Chondrocyte (in vitro differentiated cells): ENCODE results near the gene MAP4K1. TPM values are rescaled to one million over a fixed set of nuclear protein-coding genes. Genes with fewer than 3 reads are reported as not detected.
A peak's percentile ranks its signal among the peaks of the same experiment; 100 is the strongest.
"Not testable (repeated sequence)": the region's sequence is repeated elsewhere in the genome, so short reads cannot be mapped to it uniquely, and the experiment has no call there.

Experiments
- DNase-seq: peaks from one replicate; pipeline ENCODE4 v3.0.0; 2021; ENCODE audit warnings: mixed read lengths, low spot score
- H3K27ac Mint-ChIP-seq: one replicate; pipeline ENCODE4 v1.8.0; 2021; ENCODE audit warnings: mild to moderate bottlenecking, moderate library complexity, mixed read lengths; ENCODE audit not compliant: unreplicated experiment
- H3K27me3 Mint-ChIP-seq: 2 replicates; pipeline ENCODE4 v1.8.0; 2021; ENCODE audit warnings: low read depth, mixed read lengths
- H3K36me3 Mint-ChIP-seq: 2 replicates; pipeline ENCODE4 v1.8.0; 2021; ENCODE audit warnings: low read depth, mixed read lengths
- H3K4me1 Mint-ChIP-seq: 2 replicates; pipeline ENCODE4 v1.8.0; 2021; ENCODE audit warnings: low read depth, mild to moderate bottlenecking, mixed read lengths
- H3K4me3 Mint-ChIP-seq: one replicate; pipeline ENCODE4 v1.8.0; 2021; ENCODE audit warnings: mild to moderate bottlenecking, moderate library complexity, mixed read lengths; ENCODE audit not compliant: unreplicated experiment
- H3K9me3 Mint-ChIP-seq: 2 replicates; pipeline ENCODE4 v1.8.0; 2021; ENCODE audit warnings: low read depth, mixed read lengths
- total RNA-seq: library from RNA; stranded (reverse); gene quantifications from 3 replicates; pipeline ENCODE4 v1.2.1, GENCODE V29; 2021
- TF ChIP-seq, protein P1 (sequence below): fragments of 200-600 bp; sonication (generic); IDR thresholded peaks from 2 replicates; pipeline ENCODE4 v1.5.0; 2021; ENCODE audit warnings: antibody characterized with exemption, mild to moderate bottlenecking, moderate library complexity

Gene MAP4K1
- total RNA-seq, 1 donor from 2014 or later = 1.4 TPM

DNA sequence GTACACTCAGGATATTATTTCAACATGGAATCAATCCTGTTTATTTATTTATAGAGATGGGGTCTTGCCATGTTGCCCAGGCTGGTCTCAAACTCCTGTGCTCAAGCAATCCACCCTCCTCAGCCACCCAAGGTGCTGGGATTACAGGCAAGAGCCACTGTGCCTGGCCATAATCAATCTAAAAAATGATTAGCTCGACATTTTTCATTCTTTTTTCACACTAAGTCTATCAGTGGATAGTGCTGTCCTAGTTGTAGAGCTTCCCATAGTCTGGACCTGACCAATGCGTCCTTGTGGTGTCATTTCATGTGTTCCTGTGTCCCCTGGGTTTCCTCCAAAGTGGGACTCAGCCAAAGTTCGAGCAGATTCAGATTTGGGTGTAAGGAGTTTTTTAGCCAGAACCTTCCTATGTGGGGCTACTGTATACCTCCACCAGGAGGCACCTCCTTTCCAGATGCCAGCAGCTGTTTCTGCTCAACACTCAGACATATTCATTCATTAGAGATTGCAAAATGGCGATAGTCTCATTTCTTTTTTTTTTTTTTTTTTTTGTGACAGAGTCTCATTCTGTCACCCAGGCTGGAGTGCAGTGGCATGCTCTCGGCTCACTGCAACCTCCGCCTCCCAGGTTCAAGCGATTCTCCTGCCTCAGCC lies 61.1 kb downstream of the MAP4K1 start:
- Mint-ChIP-seq H3K36me3 (no peaks in the 10 kb centered on the region), H3K4me3 (no peak overlapping the region), H3K27ac (no peak overlapping the region), H3K27me3 (peaks cover 19% of the 10 kb centered on the region), H3K4me1 (no peaks in the 10 kb centered on the region), H3K9me3 (no peaks in the 10 kb centered on the region)
- TF ChIP-seq, protein P1, sequence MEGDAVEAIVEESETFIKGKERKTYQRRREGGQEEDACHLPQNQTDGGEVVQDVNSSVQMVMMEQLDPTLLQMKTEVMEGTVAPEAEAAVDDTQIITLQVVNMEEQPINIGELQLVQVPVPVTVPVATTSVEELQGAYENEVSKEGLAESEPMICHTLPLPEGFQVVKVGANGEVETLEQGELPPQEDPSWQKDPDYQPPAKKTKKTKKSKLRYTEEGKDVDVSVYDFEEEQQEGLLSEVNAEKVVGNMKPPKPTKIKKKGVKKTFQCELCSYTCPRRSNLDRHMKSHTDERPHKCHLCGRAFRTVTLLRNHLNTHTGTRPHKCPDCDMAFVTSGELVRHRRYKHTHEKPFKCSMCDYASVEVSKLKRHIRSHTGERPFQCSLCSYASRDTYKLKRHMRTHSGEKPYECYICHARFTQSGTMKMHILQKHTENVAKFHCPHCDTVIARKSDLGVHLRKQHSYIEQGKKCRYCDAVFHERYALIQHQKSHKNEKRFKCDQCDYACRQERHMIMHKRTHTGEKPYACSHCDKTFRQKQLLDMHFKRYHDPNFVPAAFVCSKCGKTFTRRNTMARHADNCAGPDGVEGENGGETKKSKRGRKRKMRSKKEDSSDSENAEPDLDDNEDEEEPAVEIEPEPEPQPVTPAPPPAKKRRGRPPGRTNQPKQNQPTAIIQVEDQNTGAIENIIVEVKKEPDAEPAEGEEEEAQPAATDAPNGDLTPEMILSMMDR = peak; percentile 30
- no peak for DNase-seq

DNA sequence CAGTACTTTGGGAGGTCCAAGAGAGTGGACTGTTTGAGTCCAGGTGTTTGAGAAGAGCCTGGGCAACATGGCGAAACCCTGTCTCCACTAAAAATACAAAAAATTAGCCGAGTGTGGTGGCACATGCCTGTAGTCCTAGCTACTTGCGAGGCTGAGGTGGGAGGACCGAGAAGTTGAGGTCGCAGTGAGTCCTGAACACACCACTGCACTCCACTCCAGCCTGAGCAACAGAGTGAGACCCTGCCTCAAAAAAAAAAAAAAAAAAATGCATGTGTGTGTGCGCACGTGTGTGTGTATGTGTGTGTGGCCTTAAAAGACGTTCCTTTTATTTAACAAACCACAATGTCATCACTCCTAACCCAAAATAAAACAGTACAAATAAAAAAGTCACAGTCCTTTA lies 62.6 kb downstream of the MAP4K1 start:
- H3K27ac Mint-ChIP-seq = no peak overlapping the region

DNA sequence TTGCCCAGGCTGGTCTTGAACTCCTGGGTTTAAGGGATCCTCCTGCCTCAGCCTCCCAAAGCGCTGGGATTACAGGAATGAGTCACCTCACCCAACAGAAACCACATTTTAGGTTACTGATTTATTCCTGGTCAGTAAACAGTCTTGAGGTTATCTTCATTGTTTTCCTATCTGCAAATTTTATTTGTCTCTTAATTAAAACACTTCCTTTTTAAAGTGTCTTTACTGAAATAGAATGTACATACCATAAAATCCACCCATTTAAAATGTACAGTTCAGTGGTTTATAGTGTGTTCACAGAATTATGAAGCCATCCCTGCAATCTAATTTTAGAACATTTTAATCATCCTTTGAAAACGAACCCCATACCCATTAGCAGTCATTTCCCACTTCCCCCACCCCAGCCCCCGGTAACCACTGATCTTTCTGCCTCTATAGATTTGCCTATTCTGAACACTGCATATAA lies 63.0 kb downstream of the MAP4K1 start:
- DNase-seq = no peak
- H3K27ac Mint-ChIP-seq = no peak overlapping the region
- no peaks in the 10 kb centered on the region for H3K36me3 Mint-ChIP-seq
- H3K4me3 Mint-ChIP-seq = no peak overlapping the region
- TF ChIP-seq, protein P1 = no peak
- H3K27me3 Mint-ChIP-seq = peaks cover 22% of the 10 kb centered on the region
- H3K4me1 Mint-ChIP-seq = no peaks in the 10 kb centered on the region
- no peaks in the 10 kb centered on the region for H3K9me3 Mint-ChIP-seq

More for the DNA sequence above, 62.6 kb downstream of the MAP4K1 start:
- Mint-ChIP-seq H3K27me3 (peaks cover 22% of the 10 kb centered on the region), H3K4me3 (no peak overlapping the region), H3K36me3 (no peaks in the 10 kb centered on the region), H3K9me3 (no peaks in the 10 kb centered on the region), H3K4me1 (no peaks in the 10 kb centered on the region)
- TF ChIP-seq, protein P1 = no peak
- peak; percentile 10 for DNase-seq

DNA sequence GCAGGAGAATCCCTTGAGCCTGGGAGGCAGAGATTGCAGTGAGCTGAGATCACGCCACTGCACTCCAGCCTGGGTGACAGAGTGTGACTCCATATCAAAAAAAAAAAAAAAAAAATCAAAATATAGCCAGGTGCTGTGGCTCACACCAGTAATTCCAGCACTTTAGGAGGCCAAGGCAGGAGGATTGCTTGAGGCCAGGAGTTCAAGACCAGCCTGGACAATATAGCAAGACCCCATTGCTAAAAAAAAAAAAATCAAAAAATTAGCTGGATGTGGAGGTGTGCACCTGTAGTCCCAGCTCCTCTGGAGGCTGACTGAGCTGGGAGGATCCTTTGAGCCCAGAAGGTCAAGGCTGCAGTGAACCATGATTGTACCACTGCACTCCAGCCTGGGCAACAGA lies 64.5 kb downstream of the MAP4K1 start:
- peaks cover 22% of the 10 kb centered on the region for H3K27me3 Mint-ChIP-seq
- H3K4me3 Mint-ChIP-seq, H3K36me3 Mint-ChIP-seq, H3K27ac Mint-ChIP-seq, H3K9me3 Mint-ChIP-seq, H3K4me1 Mint-ChIP-seq: not testable (repeated sequence)
- DNase-seq = peak; percentile 4

DNA sequence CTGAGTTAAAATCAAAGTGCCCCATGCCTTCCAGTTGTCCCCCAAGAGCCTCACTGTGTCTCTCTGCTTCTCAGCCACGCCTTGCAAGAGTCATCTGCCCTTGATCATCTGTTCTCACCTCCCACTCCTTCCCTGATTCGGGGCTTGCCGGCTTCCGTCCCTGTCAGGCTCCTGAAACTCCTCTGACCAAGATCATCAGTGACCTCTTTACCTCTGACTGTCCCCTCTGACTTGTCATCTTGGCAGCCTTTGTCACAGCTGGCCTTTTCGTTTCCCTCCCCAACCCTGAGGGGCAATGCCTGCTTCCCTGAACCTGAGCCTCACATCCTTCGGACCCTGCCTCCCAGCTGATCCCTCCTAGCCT lies 66.3 kb downstream of the MAP4K1 start:
- DNase-seq = peak; percentile 47
- Mint-ChIP-seq H3K4me1 (no peaks in the 10 kb centered on the region), H3K27ac (no peak overlapping the region), H3K36me3 (no peaks in the 10 kb centered on the region), H3K4me3 (no peak overlapping the region), H3K27me3 (peaks cover 16% of the 10 kb centered on the region), H3K9me3 (no peaks in the 10 kb centered on the region)
- TF ChIP-seq, protein P1 = no peak

DNA sequence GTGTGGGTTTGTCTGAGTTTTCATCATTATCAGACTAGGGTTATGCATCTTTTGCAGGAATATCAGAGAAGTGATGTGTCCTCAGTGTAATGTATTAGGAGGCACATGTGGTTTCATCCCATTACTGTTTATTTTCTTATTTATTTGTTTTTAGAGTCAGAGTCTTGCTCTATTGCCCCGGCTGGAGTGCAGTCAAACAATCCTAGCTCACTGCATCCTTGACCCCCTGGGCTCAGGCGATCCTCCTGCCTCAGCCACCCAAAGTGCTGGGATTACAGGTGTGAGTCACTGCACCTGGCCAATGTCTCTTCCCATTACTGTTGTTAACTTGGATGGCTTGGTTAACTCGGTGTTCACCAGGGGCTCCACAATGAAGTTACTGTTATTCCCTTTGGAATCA lies 67.4 kb downstream of the MAP4K1 start:
- no peak overlapping the region for H3K4me3 Mint-ChIP-seq
- no peaks in the 10 kb centered on the region for H3K4me1 Mint-ChIP-seq
- peak; percentile 0 for DNase-seq
- TF ChIP-seq, protein P1 = no peak
- no peak overlapping the region for H3K27ac Mint-ChIP-seq
- no peaks in the 10 kb centered on the region for H3K9me3 Mint-ChIP-seq
- no peaks in the 10 kb centered on the region for H3K36me3 Mint-ChIP-seq
- peaks cover 14% of the 10 kb centered on the region for H3K27me3 Mint-ChIP-seq
